ENCODE measurements around the gene UBXN4. TPM values are rescaled to one million over a fixed set of nuclear protein-coding genes. Genes with fewer than 3 reads are reported as not detected.

UBXN4 gene
- total RNA-seq, 2 experiments from 2014 or later = 55.4 to 88.2 TPM

DNA sequence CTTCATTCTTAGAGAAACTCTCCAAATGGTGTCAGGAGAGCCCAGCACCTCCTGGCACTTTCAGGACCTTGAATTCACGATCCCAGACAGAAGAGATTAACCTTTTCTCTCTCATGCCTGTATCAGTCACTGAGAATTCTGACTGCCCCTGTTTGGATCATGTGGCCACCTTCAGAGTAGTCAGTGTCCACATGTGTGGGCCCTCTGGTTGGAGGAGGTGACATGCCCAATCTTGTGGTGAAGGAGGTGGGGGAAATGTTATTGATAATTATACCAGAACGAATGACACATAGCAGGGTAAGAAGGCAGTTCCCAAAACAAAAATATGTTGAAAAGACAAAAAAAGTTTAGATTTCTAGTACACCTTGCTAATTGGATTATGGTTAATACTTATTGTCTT lies 31.7 kb downstream of the UBXN4 start:
- H3K79me2 ChIP-seq (ENCODE audit: insufficient read depth, low read depth, low read length) = no peaks in the 10 kb centered on the region
- intact Hi-C loops (cut with micrococcal nuclease; ENCODE audit: unreplicated experiment) = no loop called here
- CTCF ChIA-PET (ENCODE audit: unreplicated experiment) = no interaction called here
- H3K4me1 ChIP-seq (ENCODE audit: insufficient read depth, low read length, poor library complexity, severe bottlenecking) = no peaks in the 10 kb centered on the region
- no peaks in the 10 kb centered on the region for H3K9me3 ChIP-seq (ENCODE audit: low read length)
- H3K27ac ChIP-seq (ENCODE audit: low read depth, low read length, poor library complexity, severe bottlenecking) = no peak overlapping the region
- H3K4me2 ChIP-seq (ENCODE audit: low read length) = no peak overlapping the region
- no peak for TF ChIP-seq EZH2phosphoT487 (IDR thresholded peaks at IDR 0.05; ENCODE audit: borderline replicate concordance, low read depth, low read length)
- TF ChIP-seq, protein P1, sequence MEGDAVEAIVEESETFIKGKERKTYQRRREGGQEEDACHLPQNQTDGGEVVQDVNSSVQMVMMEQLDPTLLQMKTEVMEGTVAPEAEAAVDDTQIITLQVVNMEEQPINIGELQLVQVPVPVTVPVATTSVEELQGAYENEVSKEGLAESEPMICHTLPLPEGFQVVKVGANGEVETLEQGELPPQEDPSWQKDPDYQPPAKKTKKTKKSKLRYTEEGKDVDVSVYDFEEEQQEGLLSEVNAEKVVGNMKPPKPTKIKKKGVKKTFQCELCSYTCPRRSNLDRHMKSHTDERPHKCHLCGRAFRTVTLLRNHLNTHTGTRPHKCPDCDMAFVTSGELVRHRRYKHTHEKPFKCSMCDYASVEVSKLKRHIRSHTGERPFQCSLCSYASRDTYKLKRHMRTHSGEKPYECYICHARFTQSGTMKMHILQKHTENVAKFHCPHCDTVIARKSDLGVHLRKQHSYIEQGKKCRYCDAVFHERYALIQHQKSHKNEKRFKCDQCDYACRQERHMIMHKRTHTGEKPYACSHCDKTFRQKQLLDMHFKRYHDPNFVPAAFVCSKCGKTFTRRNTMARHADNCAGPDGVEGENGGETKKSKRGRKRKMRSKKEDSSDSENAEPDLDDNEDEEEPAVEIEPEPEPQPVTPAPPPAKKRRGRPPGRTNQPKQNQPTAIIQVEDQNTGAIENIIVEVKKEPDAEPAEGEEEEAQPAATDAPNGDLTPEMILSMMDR (conservative IDR thresholded peaks at IDR 0.05; ENCODE audit: low read length) = no peak
- H3K9me2 ChIP-seq (ENCODE audit: insufficient read depth, low read length) = no peaks in the 10 kb centered on the region
- no TSS peak for BruUV-seq (replicated peaks)
- H3K36me3 ChIP-seq (ENCODE audit: insufficient read depth, low read length) = peaks cover 94% of the 10 kb centered on the region
- no peak overlapping the region for H2AFZ ChIP-seq (ENCODE audit: low read length)
- no peaks in the 10 kb centered on the region for H4K20me1 ChIP-seq (ENCODE audit: insufficient read depth, low read length)
- no peak overlapping the region for H3K4me3 ChIP-seq (ENCODE audit: low read depth, low read length, poor library complexity, severe bottlenecking)
- no peak for DNase-seq (ENCODE audit: low spot score)
- POLR2A ChIA-PET = no interaction called here

DNA sequence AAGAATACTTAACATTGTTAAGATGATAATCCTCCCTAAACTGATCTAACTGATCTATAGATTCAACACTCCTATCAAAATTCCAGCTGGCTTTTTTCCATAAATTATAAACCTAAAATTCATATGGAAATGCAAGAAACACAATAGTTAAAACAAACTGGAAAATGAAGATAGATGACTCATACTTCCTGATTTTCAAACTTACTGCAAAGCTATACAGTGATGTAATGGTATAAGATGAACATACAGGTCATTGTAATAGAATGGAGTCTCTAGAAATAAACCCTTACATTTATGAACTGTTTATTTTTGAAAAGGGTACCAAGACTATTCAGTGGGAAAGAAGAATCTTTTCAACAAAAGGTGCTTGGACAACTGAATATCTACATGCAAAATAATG lies 32.3 kb downstream of the UBXN4 start:
- no peak overlapping the region for H3K4me2 ChIP-seq (ENCODE audit: low read length)
- H4K20me1 ChIP-seq (ENCODE audit: insufficient read depth, low read length) = no peaks in the 10 kb centered on the region
- H3K9me2 ChIP-seq (ENCODE audit: insufficient read depth, low read length) = no peaks in the 10 kb centered on the region
- no peaks in the 10 kb centered on the region for H3K79me2 ChIP-seq (ENCODE audit: insufficient read depth, low read depth, low read length)
- ChIA-PET CTCF (ENCODE audit: unreplicated experiment) (no interaction called here), POLR2A (interaction anchor here (1.0 kb wide), 1 partner anchor 16 kb away, joined by 3 read pairs; no protein-coding TSS in a partner anchor)
- H3K4me1 ChIP-seq (ENCODE audit: insufficient read depth, low read length, poor library complexity, severe bottlenecking) = no peaks in the 10 kb centered on the region
- no peak overlapping the region for H3K4me3 ChIP-seq (ENCODE audit: low read depth, low read length, poor library complexity, severe bottlenecking)
- no peaks in the 10 kb centered on the region for H3K9me3 ChIP-seq (ENCODE audit: low read length)
- no peak for DNase-seq (ENCODE audit: low spot score)
- H3K36me3 ChIP-seq (ENCODE audit: insufficient read depth, low read length) = peaks cover 94% of the 10 kb centered on the region
- H2AFZ ChIP-seq (ENCODE audit: low read length) = no peak overlapping the region
- TF ChIP-seq EZH2phosphoT487 (IDR thresholded peaks at IDR 0.05; ENCODE audit: borderline replicate concordance, low read depth, low read length) = no peak
- TF ChIP-seq, protein P1 (conservative IDR thresholded peaks at IDR 0.05; ENCODE audit: low read length) = no peak
- intact Hi-C loops (cut with micrococcal nuclease; ENCODE audit: unreplicated experiment) = no loop called here
- BruUV-seq (replicated peaks) = no TSS peak
- H3K27ac ChIP-seq (ENCODE audit: low read depth, low read length, poor library complexity, severe bottlenecking) = no peak overlapping the region

DNA sequence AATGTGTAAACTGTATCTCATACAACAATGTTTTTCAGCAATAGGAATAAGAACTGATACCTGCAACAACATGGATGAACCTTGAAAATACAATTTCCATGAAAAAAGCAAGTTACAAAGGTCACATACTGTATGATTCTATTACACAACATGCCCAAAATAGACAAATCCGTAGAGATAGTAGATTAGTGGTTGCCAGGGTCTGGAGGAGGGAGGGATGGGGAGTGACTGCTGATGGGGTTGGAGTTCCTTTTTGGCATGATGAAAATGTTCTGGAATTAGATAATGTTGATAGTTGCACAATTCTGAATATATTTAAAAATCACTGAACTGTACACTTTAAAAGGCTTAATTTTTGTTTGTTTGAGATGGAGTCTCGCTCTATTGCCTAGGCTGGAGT lies 33.8 kb downstream of the UBXN4 start:
- no peak overlapping the region for H2AFZ ChIP-seq (ENCODE audit: low read length)
- no peak overlapping the region for H3K4me3 ChIP-seq (ENCODE audit: low read depth, low read length, poor library complexity, severe bottlenecking)
- H3K36me3 ChIP-seq (ENCODE audit: insufficient read depth, low read length) = peaks cover 91% of the 10 kb centered on the region
- no peaks in the 10 kb centered on the region for H3K4me1 ChIP-seq (ENCODE audit: insufficient read depth, low read length, poor library complexity, severe bottlenecking)
- H3K27ac ChIP-seq (ENCODE audit: low read depth, low read length, poor library complexity, severe bottlenecking) = no peak overlapping the region
- DNase-seq (ENCODE audit: low spot score) = no peak
- no peaks in the 10 kb centered on the region for H3K79me2 ChIP-seq (ENCODE audit: insufficient read depth, low read depth, low read length)
- H4K20me1 ChIP-seq (ENCODE audit: insufficient read depth, low read length) = no peaks in the 10 kb centered on the region
- no peak overlapping the region for H3K4me2 ChIP-seq (ENCODE audit: low read length)
- intact Hi-C loops (cut with micrococcal nuclease; ENCODE audit: unreplicated experiment) = no loop called here
- H3K9me3 ChIP-seq (ENCODE audit: low read length) = no peaks in the 10 kb centered on the region
- BruUV-seq (replicated peaks) = no TSS peak
- CTCF ChIA-PET (ENCODE audit: unreplicated experiment) = no interaction called here
- POLR2A ChIA-PET = no interaction called here
- TF ChIP-seq, protein P1 (conservative IDR thresholded peaks at IDR 0.05; ENCODE audit: low read length) = no peak
- no peak for TF ChIP-seq EZH2phosphoT487 (IDR thresholded peaks at IDR 0.05; ENCODE audit: borderline replicate concordance, low read depth, low read length)
- H3K9me2 ChIP-seq (ENCODE audit: insufficient read depth, low read length) = no peaks in the 10 kb centered on the region

Data from OCI-LY7 (cell line).